ENCODE measurements around the gene SIRT6. TPM values are rescaled to one million over a fixed set of nuclear protein-coding genes. Genes with fewer than 3 reads are reported as not detected.
"Not testable (repeated sequence)": the region's sequence is repeated elsewhere in the genome, so short reads cannot be mapped to it uniquely, and the experiment has no call there.

Gene SIRT6
- polyA plus RNA-seq, 1 experiment: 12.6 TPM

GRCh38 chr19:4227771-4228170, 45.4 kb upstream of the SIRT6 start:
- Histone ChIP-seq H3K27ac (ENCODE audit: low read depth, low read length) (no peak overlapping the region), H3K27me3 (ENCODE audit: control insufficient read depth, insufficient read depth, low read length) (peaks cover 9% of the 10 kb centered on the region), H3K4me3 (ENCODE audit: low read depth, low read length) (no peak overlapping the region), H3K9me3 (ENCODE audit: control insufficient read depth, insufficient read depth, low read length) (no peaks in the 10 kb centered on the region; the same call in 1 of the 2 replicates)
- no peak for TF ChIP-seq CTCF (IDR thresholded peaks at IDR 0.05; ENCODE audit: low read depth, low read length)
- DNase-seq (ENCODE audit: low read depth, low spot score): no peak
- CTCF ChIA-PET: no interaction called here
- POLR2A ChIA-PET: no interaction called here

- ChIA-PET POLR2A (no interaction called here), CTCF (no interaction called here)
- no peak for DNase-seq (ENCODE audit: low read depth, low spot score)
- H3K4me3 ChIP-seq (ENCODE audit: low read depth, low read length): no peak overlapping the region
- H3K9me3 ChIP-seq (ENCODE audit: control insufficient read depth, insufficient read depth, low read length): no peaks in the 10 kb centered on the region; the same call in 1 of the 2 replicates
- peaks cover 9% of the 10 kb centered on the region for H3K27me3 ChIP-seq (ENCODE audit: control insufficient read depth, insufficient read depth, low read length)
- H3K27ac ChIP-seq (ENCODE audit: low read depth, low read length): no peak overlapping the region
- TF ChIP-seq CTCF (IDR thresholded peaks at IDR 0.05; ENCODE audit: low read depth, low read length): no peak
Observed at GRCh38 chr19:4225885-4226284, 43.5 kb upstream of the SIRT6 start.

GRCh38 chr19:4224470-4224869, 42.1 kb upstream of the SIRT6 start:
- DNase-seq (ENCODE audit: low read depth, low spot score): no peak
- Histone ChIP-seq H3K27me3 (ENCODE audit: control insufficient read depth, insufficient read depth, low read length) (peaks cover 9% of the 10 kb centered on the region), H3K4me3 (ENCODE audit: low read depth, low read length) (no peak overlapping the region), H3K9me3 (ENCODE audit: control insufficient read depth, insufficient read depth, low read length) (no peaks in the 10 kb centered on the region; the same call in 1 of the 2 replicates), H3K27ac (ENCODE audit: low read depth, low read length) (no peak overlapping the region)
- ChIA-PET CTCF (no interaction called here), POLR2A (no interaction called here)
- TF ChIP-seq CTCF (IDR thresholded peaks at IDR 0.05; ENCODE audit: low read depth, low read length): no peak

- H3K9me3 ChIP-seq (ENCODE audit: control insufficient read depth, insufficient read depth, low read length): peaks cover 13% of the 10 kb centered on the region; the same call in 1 of the 2 replicates
- no peak overlapping the region for H3K27ac ChIP-seq (ENCODE audit: low read depth, low read length)
- CTCF ChIA-PET: no interaction called here
- H3K27me3 ChIP-seq (ENCODE audit: control insufficient read depth, insufficient read depth, low read length): no peaks in the 10 kb centered on the region
- POLR2A ChIA-PET: interaction anchor here (0.6 kb wide), 2 partner anchors 195 to 1243 kb away, joined by 3 read pairs; no protein-coding TSS in a partner anchor
- H3K4me3 ChIP-seq (ENCODE audit: low read depth, low read length): no peak overlapping the region
- no peak for DNase-seq (ENCODE audit: low read depth, low spot score)
- no peak for TF ChIP-seq CTCF (IDR thresholded peaks at IDR 0.05; ENCODE audit: low read depth, low read length)
Observed at GRCh38 chr19:4220188-4220587, 37.8 kb upstream of the SIRT6 start.

GRCh38 chr19:4218523-4218922, 36.2 kb upstream of the SIRT6 start:
- POLR2A ChIA-PET; CTCF ChIA-PET; H3K27ac ChIP-seq (ENCODE audit: low read depth, low read length); DNase-seq (ENCODE audit: low read depth, low spot score); H3K4me3 ChIP-seq (ENCODE audit: low read depth, low read length); H3K27me3 ChIP-seq (ENCODE audit: control insufficient read depth, insufficient read depth, low read length): not testable (repeated sequence)
- H3K9me3 ChIP-seq (ENCODE audit: control insufficient read depth, insufficient read depth, low read length): peaks cover 13% of the 10 kb centered on the region; the same call in 1 of the 2 replicates

Data from AG04450 (cell line).